NAMALWA (cell line): Measurements from ENCODE around the gene ANKRD36B.
"Not testable (repeated sequence)": the region's sequence is repeated elsewhere in the genome, so short reads cannot be mapped to it uniquely, and the experiment has no call there.

ENCODE experiments used
- DNase-seq: peaks from one replicate; pipeline ENCODE4 v3.0.0-alpha.2; 2015; ENCODE audit warnings: low spot score

The ANKRD36B gene

GRCh38 chr2:97589598-97590510 lies at the start of gene ANKRD36B:
Gene ANKRD36B, minus strand, starts transcription at chr2:97589877. Its CDS starts 192 bp downstream, at chr2:97589685.
- peak; percentile 79 for DNase-seq

GRCh38 chr2:97626049-97626430 lies 36.4 kb upstream of the ANKRD36B start:
- DNase-seq: not testable (repeated sequence)

DNA sequence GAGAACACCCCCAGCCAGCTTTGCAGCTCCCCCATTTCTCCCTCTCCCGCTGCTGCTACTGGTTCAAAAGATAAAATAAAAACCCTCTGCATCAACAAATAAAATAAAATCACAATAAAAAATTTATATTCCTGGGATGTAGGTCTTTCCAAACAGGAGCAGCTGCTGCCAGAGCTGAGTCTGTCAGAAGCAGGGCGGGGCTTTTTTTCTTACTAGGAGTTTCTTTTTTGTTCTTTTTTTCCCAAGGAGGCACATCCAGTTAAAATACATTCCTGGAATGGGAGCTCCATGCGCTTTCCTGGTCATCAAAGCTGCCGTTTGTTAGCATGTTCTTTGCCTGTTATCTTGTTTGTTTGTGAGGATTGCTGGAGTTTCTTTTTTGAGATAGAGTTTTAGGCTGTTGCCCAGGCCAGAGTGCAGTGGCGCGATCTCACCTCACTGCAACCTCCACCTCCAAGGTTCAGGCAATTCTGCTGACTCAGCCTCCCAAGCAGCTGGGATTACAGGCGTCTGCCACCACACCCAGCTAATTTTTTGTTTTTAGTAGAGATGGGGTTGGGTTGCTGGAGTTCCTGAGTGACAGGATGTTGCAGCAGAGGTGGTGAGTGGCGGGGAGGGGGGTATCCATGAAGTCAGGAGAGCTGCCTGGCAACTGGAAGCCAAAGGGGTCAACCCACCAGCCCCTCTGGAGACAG lies 35.8 kb upstream of the ANKRD36B start:
- DNase-seq: not testable (repeated sequence)

DNA sequence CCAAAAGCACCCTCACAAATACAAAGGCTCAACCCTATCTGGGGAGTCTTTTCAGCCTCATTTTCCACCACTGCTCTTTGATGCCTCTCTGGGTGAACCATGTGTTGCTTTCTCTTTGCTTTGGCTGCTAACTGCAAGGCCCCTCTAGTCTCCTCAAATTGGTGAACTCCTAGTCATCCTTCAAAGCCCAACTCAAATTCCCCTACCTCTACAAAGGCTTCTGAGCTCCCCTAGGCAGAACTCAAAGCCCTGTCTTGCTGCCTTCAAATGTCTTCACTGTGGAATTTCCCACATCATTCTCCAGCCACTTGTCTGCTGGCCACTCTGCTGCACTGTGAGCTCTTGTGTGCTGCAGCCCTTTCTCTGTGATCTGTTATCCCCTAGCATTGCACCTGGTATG lies 33.3 kb upstream of the ANKRD36B start:
- DNase-seq: not testable (repeated sequence)

GRCh38 chr2:97620492-97620891 lies 30.8 kb upstream of the ANKRD36B start:
- DNase-seq: not testable (repeated sequence)

DNA sequence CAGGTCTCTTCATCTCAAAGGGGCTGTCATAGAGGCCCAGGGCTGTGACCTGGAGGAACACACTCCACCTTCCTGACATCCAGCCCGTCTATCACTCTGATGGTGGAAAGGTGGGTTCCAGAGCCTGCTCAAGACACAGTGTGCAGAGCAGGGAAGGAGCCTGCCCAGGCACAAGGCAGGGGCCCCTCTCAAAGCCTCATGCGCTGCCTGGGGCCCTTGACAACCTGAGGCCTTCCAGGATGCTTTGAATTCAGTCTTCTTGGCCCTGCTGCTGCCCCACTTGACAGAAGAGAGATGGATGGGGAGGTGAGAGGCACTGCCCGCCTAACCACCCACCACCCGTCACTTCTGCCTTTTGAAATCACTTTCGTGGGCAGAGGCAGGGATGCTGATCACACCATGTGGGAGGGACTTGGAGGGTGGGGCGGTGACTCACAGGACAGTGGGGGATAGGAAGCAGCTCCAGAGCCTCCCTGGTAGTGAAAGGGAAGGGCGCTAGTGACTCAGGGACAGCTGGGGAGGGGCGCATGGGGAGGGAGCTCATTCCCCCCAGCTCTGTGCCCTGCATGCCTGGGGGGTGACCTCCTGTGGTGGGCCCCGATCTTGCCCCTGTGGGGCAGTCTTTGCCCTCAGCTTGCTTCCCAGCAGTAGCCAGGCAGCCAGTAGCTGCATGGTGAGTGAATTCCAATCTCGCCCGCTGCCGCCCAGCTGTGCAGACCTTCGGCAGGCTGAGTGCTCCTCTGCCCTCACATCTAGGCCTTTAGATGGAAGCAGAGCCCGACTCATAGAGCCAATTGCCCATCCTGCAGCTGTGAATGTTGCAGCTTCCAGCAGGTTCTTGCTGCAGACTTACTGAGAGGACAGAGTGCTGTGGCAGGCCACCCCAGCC lies 29.5 kb upstream of the ANKRD36B start:
- DNase-seq: not testable (repeated sequence)

- no peak for DNase-seq
Observed at GRCh38 chr2:97617911-97618310, 28.2 kb upstream of the ANKRD36B start.

DNA sequence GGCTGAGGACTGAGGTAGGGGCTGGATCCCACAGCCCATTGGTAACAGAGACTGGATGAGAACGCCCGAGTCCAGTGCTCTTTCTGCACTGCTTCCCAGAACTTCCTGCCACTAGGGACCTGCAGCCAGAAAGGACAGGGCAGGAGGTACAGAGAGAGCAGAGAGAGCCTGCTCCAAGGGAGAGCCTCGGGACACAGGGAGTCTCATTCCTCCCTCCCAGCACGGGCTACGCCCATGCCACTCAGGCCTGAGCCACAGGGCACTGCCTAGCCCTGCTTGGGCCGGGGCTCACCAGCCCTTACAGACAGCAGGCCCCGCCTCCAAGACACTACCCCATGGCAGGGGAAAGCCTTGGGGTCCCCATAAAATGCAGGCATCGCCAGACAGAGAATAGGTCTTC lies 26.1 kb upstream of the ANKRD36B start:
- not testable (repeated sequence) for DNase-seq

DNA sequence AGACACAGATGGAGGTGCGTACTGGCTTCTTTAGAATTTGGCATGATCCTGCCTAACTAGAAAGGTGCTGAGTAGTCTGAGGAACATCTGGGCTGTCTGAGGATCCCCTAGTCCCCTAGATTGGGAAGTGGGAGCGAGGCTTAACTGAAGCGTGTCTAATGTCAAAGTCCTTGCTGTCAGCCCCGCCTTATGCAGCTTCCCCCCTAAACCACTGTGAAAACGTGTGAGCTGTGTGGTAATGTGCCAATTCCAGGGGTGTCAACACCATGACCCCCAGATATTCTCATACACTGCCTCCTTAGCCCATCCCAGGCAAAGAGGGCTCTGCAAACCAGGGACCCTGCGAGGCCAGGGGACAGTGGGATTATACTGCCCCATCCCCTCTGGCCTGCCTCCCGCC lies 22.2 kb upstream of the ANKRD36B start:
- not testable (repeated sequence) for DNase-seq

- not testable (repeated sequence) for DNase-seq
Observed at GRCh38 chr2:97608745-97609144, 19.1 kb upstream of the ANKRD36B start.

- not testable (repeated sequence) for DNase-seq
Observed at GRCh38 chr2:97605524-97606339, 16.1 kb upstream of the ANKRD36B start.

DNA sequence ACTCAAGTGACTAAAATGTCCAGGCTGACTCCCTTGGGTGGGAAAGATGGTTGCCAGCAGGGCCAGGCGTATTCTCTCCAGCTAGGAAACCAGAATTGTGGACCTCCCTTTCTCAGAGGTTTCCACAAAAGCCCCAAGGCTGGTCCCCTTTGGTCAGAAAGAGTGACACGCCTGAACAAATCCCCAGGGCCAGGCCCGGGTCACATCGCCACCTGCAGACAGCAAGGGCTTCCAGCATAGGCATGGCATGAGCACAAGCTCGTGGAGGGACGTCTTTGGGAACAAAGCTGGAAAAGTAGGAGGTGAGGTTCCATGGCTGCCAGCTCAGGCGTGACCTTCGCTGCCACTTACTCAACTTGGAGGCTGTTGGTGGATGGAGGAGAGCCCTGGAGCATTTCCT lies 15.4 kb upstream of the ANKRD36B start:
- DNase-seq: not testable (repeated sequence)

DNA sequence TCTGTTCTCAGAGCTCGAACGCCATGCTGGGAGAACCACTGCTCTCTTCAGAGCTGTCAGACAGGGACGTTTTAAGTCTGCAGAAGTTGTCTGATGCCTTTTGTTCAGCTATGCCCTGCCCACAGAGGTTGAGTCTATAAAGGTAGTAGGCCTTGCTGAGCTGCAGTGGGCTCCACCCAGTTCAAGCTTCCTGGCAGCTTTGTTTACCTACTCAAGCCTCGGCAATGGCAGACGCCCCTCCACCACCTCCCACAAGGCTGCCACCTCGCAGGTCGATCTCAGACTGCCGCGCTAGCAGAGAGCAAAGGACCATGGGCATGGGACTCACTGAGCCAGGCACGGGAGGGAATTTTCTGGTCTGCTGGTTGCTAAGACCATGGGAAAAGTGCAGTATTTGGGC lies 11.9 kb upstream of the ANKRD36B start:
- not testable (repeated sequence) for DNase-seq

DNA sequence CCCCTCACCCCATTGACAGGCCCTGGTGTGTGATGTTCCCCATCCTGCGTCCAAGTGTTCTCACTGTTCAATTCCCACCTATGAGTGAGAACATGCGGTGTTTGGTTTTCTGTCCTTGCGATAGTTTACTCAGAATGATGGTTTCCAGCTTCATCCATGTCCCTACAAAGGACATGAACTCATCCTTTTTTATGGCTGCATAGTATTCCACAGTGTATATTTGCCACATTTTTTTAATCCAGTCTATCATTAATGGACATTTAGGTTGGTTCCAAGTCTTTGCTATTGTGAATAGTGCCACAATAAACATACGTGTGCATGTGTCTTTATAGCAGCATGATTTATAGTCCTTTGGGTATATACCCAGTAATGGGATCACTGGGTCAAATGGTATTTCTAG lies 6.5 kb upstream of the ANKRD36B start:
- not testable (repeated sequence) for DNase-seq

DNA sequence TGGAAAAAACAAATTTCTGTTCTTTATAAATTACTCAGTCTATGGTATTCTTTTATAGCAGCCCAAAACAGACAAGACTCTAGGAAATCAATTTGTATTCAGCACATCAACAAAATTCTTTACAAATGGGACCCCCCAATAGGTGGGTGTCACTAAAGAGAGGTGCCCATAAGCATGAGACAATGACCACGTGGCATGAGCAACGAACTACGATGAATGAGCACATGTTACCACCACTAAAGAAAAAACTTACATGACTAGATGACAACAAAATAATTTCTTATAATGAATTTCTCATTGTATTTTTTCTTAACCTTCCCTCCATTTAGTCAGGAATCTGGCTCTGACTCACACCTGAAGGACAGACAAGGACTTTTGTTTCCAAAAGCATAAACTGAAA lies 3.8 kb upstream of the ANKRD36B start:
- not testable (repeated sequence) for DNase-seq

- peak; percentile 91 for DNase-seq
Observed at GRCh38 chr2:97590515-97591394, 1.1 kb upstream of the ANKRD36B start.

GRCh38 chr2:97589257-97589597 lies 450 bp downstream of the ANKRD36B start:
- DNase-seq: not testable (repeated sequence)

DNA sequence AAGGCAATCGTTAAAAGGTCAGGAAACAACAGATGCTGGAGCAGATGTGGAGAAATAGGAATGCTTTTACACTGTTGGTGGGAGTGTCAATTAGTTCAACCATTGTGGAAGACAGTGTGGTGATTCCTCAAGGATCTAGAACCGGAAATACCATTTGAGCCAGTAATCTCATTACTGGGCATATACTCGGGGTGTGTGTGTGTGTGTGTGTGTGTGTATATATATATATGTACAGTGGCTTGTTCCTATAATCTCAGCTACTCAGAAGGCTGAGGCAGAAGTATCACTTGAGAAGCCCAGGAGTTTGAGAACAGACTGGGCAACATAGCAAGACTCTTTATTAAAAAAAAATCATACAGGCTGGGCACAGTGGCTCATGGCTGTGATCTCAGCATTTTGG lies 24.0 kb downstream of the ANKRD36B start:
- DNase-seq: not testable (repeated sequence)

GRCh38 chr2:97552406-97552805 lies 37.3 kb downstream of the ANKRD36B start:
- DNase-seq: not testable (repeated sequence)

DNA sequence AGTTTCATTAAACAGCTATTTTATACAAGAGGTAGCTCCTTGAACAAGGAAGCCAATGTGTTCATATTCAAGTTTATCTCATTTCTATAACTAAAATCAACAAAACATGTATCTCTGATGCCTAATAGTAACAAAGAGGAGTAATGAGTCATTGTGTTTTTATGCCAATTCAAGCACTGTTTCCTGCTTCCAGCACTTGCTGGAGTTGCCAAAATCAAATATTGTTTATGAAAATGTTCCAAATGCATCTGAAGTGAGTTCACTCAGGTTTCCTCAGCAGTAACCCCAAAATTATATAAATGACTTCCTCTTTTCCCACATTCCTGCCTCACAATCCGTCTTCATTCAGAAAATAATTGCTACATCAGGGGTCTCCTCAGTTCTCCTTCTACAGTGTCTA lies 39.2 kb downstream of the ANKRD36B start:
- not testable (repeated sequence) for DNase-seq
